Common myeloid progenitor, CD34-positive (primary cell): ENCODE data around the gene SUPT20H. TPM values are rescaled to one million over a fixed set of nuclear protein-coding genes. Genes with fewer than 3 reads are reported as not detected.

ENCODE experiments used
- CTCF ChIA-PET: fragments of 350-600 bp; sonication (Branson Sonifier 250); formaldehyde crosslinking; loops from one replicate; lab custom pipeline; 2021; ENCODE audit warnings: antibody characterized with exemption; lab: Charles Lee
- POLR2A ChIA-PET: fragments of 350-600 bp; sonication (Branson Sonifier 250); formaldehyde crosslinking; loops from one replicate; lab custom pipeline; 2021; ENCODE audit warnings: antibody characterized with exemption; lab: Charles Lee
- DNase-seq, 3 donors: peaks; one replicate each; pipeline versions ENCODE4 v3.0.0 to v3.0.0-alpha.2; 2013
- H3K27ac ChIP-seq, 2 experiments: 1 replicate in 1 of 2; 2 replicates in 1 of 2; pipeline ENCODE4 v1.7.0; 2013; ENCODE audit warnings: inconsistent platforms in 2 of 2, low read length in 2 of 2, mild to moderate bottlenecking in 2 of 2, low read depth in 1 of 2, moderate library complexity in 1 of 2; ENCODE audit not compliant: severe bottlenecking in 2 of 2, insufficient read depth in 1 of 2, poor library complexity in 1 of 2
- H3K27me3 ChIP-seq, 5 experiments: replicated peaks in 2 of 5; 1 replicate in 3 of 5; 2 replicates in 2 of 5; pipeline versions ENCODE4 v1.6.1 to v1.7.0; 2013; ENCODE audit warnings: low read length in 4 of 5, mild to moderate bottlenecking in 2 of 5, moderate library complexity in 2 of 5, inconsistent platforms in 1 of 5; ENCODE audit not compliant: insufficient read depth in 5 of 5, control insufficient read depth in 4 of 5
- H3K36me3 ChIP-seq, 4 experiments: 1 replicate in 2 of 4; 2 replicates in 2 of 4; pipeline versions ENCODE4 v1.6.1 to v1.7.0; 2013; ENCODE audit warnings: low read length in 3 of 4, control low read depth in 1 of 4, mild to moderate bottlenecking in 1 of 4; ENCODE audit not compliant: control insufficient read depth in 4 of 4, insufficient read depth in 4 of 4
- H3K4me1 ChIP-seq, 4 experiments: 1 replicate in 3 of 4; 2 replicates in 1 of 4; pipeline versions ENCODE4 v1.6.1 to v1.7.1; 2013; ENCODE audit warnings: low read length in 3 of 4, mild to moderate bottlenecking in 3 of 4, control low read depth in 1 of 4, inconsistent platforms in 1 of 4, moderate library complexity in 1 of 4; ENCODE audit not compliant: control insufficient read depth in 4 of 4, insufficient read depth in 4 of 4; ENCODE audit errors: control extremely low read depth in 1 of 4
- H3K4me3 ChIP-seq, 7 experiments: 1 replicate in 4 of 7; 2 replicates in 3 of 7; pipeline versions ENCODE4 v1.5.1 to v1.7.0; 2013; ENCODE audit warnings: mild to moderate bottlenecking in 7 of 7, low read length in 6 of 7, moderate library complexity in 6 of 7, inconsistent platforms in 2 of 7, low read depth in 2 of 7, control low read depth in 1 of 7; ENCODE audit not compliant: insufficient read depth in 4 of 7, control insufficient read depth in 1 of 7; ENCODE audit errors: extremely low read depth in 1 of 7
- H3K9me3 ChIP-seq, 5 experiments: 1 replicate in 4 of 5; 2 replicates in 1 of 5; pipeline versions ENCODE4 v1.6.1 to v1.7.1; 2013; ENCODE audit warnings: low read length in 4 of 5, mild to moderate bottlenecking in 2 of 5, inconsistent platforms in 1 of 5, low read depth in 1 of 5, moderate library complexity in 1 of 5; ENCODE audit not compliant: control insufficient read depth in 4 of 5, insufficient read depth in 2 of 5; ENCODE audit errors: control extremely low read depth in 1 of 5
- WGBS: methylation state at CpG from one replicate; pipeline ENCODE4 v1.1.5; 2013; ENCODE audit not compliant: insufficient coverage; 5-methylcytosine and 5-hydroxymethylcytosine counted together
- polyA plus RNA-seq: library from polyadenylated mRNA; unstranded; fragments of 120-200 nt; gene quantifications from one replicate; pipeline ENCODE4 v1.2.1, GENCODE V29; 2013

SUPT20H gene
- 88.2 TPM for polyA plus RNA-seq

GRCh38 chr13:37058910-37059847 lies at the start of gene SUPT20H:
Gene SUPT20H (minus strand): TSS chr13:37059688. CDS start chr13:37051490, 8,198 bp downstream.
- ChIA-PET CTCF (interaction anchor here (2.3 kb wide), 1 partner anchor 11 kb away, joined by 7 read pairs; no protein-coding TSS in a partner anchor), POLR2A (interaction anchor here (1.6 kb wide), 1 partner anchor 59 kb away, joined by 4 read pairs; the partner anchor contains the start of gene EXOSC8)
- H3K36me3 ChIP-seq, result peaks cover 0 to 3% (median 1%) of the 10 kb centered on the region in 4 experiments

DNA sequence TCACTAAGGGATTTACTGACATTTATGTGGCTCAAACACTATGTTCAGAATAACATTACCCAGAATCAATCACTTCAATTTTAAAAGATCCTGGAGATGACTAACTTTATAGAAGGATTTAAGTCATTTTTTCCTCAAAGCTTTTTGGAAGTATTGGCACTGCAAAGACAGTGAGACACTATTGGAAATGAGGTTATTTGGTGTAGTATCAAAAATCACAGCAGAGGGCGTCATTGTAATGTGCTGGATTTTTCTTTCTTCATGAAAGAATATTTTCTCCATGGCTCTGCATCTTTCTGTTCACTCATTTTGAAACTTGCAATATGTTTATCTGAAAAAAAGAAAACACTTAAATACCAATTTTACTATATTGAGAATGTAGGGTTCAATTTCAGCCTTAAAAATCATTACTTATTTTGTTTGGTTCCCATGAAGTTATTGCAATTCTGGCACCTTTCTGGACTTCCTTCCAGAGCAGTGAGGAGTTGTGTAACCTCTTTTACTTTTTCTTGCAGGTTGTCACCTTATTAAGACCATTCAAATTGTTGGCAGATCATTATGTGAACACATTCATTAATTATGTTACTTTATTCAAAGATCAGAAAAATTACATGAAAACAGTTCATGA lies 49.7 kb upstream of the SUPT20H start:
- ChIA-PET POLR2A (no interaction called here), CTCF (interaction anchor here (1.3 kb wide), 1 partner anchor 12 kb away, joined by 3 read pairs; no protein-coding TSS in a partner anchor)
- H3K36me3 ChIP-seq, result no peaks in the 10 kb centered on the region
- no CpG with 5 or more reads among the region's 1 CpG for WGBS
- peak in 2 of 3 donors; percentile 5 for DNase-seq
- no peak overlapping the region for H3K4me3 ChIP-seq
- no peaks in the 10 kb centered on the region for H3K9me3 ChIP-seq
- H3K4me1 ChIP-seq, result no peaks in the 10 kb centered on the region
- no peak overlapping the region for H3K27ac ChIP-seq
- peaks cover 0 to 3% (median 0%) of the 10 kb centered on the region in 5 experiments for H3K27me3 ChIP-seq

More at GRCh38 chr13:37058910-37059847, at the start of gene SUPT20H:
- Histone ChIP-seq H3K27me3 (no peaks in the 10 kb centered on the region), H3K27ac (peak within 1 kb of the TSS; percentile 91 to 96), H3K4me1 (peaks cover 5 to 14% (median 11%) of the 10 kb centered on the region in 4 experiments), H3K9me3 (peaks cover 0 to 2% (median 0%) of the 10 kb centered on the region in 5 experiments), H3K4me3 (peak within 1 kb of the TSS; percentile 72 to 96 (median 92))
- 0% methylated on average over 43 of the region's 75 CpGs for WGBS
- DNase-seq, result peak; percentile 91 to 96 (median 95)

DNA sequence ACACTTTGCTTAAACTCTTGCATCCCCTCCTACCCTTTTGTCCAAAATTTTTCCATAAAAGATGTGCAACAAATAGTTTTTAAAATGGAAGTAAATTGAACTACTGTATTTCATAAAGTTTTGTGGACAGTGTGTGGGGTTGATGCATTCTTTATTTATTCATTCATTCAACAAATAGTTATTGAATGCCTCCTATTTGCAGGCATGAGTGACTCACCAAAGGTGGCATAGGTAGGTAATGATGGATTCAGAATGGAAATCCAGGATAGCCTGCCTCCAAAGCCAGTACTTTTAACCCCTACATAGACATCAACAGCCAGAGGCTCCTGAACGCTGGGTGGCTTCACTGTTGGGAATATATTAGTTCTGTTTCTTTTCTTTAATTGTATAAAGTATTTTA lies 48.4 kb upstream of the SUPT20H start:
- no peak for DNase-seq
- WGBS, result no CpG with 5 or more reads among the region's 1 CpG

DNA sequence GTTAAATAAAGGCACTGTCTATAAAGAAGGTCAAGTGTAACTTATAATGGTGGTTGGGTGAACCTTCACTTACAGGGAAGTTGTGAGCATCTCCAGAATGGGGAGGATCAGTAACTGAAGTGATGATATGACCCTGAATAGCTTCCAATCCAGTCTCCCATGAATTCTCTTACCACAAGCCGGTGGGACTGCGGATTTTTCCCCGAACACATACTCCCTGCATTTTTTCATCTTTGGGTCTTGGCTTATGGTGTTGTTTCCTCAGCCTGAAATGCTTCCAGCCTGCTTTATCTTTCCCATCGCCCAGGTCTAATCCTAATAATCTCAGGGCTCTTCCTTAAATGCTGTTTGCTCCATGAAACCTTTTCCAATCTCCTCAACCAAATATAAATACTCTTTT lies 48.0 kb upstream of the SUPT20H start:
- no peaks in the 10 kb centered on the region for H3K9me3 ChIP-seq
- H3K27me3 ChIP-seq, result peaks cover 0 to 4% (median 0%) of the 10 kb centered on the region in 5 experiments
- no peaks in the 10 kb centered on the region for H3K4me1 ChIP-seq
- H3K4me3 ChIP-seq, result no peak overlapping the region
- no peak overlapping the region for H3K27ac ChIP-seq
- H3K36me3 ChIP-seq, result no peaks in the 10 kb centered on the region
- CTCF ChIA-PET, result no interaction called here
- no peak for DNase-seq
- POLR2A ChIA-PET, result no interaction called here
- WGBS, result 96% methylated on average over 4 of the region's 4 CpGs

More for the DNA sequence above, 48.4 kb upstream of the SUPT20H start:
- peaks cover 0 to 4% (median 0%) of the 10 kb centered on the region in 5 experiments for H3K27me3 ChIP-seq
- no peaks in the 10 kb centered on the region for H3K4me1 ChIP-seq
- POLR2A ChIA-PET, result no interaction called here
- no peak overlapping the region for H3K27ac ChIP-seq
- no peak overlapping the region for H3K4me3 ChIP-seq
- H3K9me3 ChIP-seq, result no peaks in the 10 kb centered on the region
- CTCF ChIA-PET, result no interaction called here
- no peaks in the 10 kb centered on the region for H3K36me3 ChIP-seq

DNA sequence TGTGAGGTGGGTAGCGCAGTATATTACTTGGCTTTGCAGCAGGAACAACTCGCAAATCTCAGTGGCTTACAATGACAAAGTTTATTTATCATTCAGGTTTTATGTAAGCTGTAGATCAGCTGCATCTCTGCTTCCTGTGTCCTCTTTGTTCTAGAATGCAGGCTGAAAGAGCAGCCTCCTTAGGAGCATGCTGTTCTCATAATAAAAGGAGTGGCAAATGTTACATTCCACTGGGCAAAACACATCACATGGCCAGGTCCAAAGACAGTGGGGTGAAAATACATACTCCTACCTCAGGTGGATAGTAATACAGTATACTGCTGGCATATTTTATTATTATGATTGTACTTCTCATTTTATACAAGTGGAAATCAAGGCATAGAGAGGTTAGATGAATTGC lies 47.2 kb upstream of the SUPT20H start:
- CTCF ChIA-PET, result no interaction called here
- Histone ChIP-seq H3K36me3 (no peaks in the 10 kb centered on the region), H3K9me3 (no peaks in the 10 kb centered on the region), H3K4me1 (no peaks in the 10 kb centered on the region), H3K27me3 (peaks cover 0 to 4% (median 0%) of the 10 kb centered on the region in 5 experiments), H3K4me3 (no peak overlapping the region), H3K27ac (no peak overlapping the region)
- no peak for DNase-seq
- POLR2A ChIA-PET, result no interaction called here
- 92% methylated on average over 2 of the region's 2 CpGs for WGBS

GRCh38 chr13:37105251-37105714 lies 45.8 kb upstream of the SUPT20H start, which contains the start of gene CSNK1A1L:
Gene CSNK1A1L (minus strand): TSS chr13:37105664. CDS start chr13:37105256, 408 bp downstream.
- WGBS, result 98% methylated on average over 25 of the region's 26 CpGs
- H3K36me3 ChIP-seq, result no peaks in the 10 kb centered on the region
- ChIA-PET CTCF (interaction anchor here (0.6 kb wide), 1 partner anchor 1466 kb away, joined by 3 read pairs; no protein-coding TSS in a partner anchor), POLR2A (no interaction called here)
- H3K27me3 ChIP-seq, result peaks cover 0 to 4% (median 0%) of the 10 kb centered on the region in 5 experiments
- H3K27ac ChIP-seq, result no peak within 1 kb of the TSS
- H3K9me3 ChIP-seq, result no peaks in the 10 kb centered on the region
- H3K4me3 ChIP-seq, result no peak within 1 kb of the TSS
- no peak for DNase-seq
- no peaks in the 10 kb centered on the region for H3K4me1 ChIP-seq
